ENCODE data around the gene WNT9A.
A peak's percentile ranks its signal among the peaks of the same experiment; 100 is the strongest.

WNT9A gene

DNA sequence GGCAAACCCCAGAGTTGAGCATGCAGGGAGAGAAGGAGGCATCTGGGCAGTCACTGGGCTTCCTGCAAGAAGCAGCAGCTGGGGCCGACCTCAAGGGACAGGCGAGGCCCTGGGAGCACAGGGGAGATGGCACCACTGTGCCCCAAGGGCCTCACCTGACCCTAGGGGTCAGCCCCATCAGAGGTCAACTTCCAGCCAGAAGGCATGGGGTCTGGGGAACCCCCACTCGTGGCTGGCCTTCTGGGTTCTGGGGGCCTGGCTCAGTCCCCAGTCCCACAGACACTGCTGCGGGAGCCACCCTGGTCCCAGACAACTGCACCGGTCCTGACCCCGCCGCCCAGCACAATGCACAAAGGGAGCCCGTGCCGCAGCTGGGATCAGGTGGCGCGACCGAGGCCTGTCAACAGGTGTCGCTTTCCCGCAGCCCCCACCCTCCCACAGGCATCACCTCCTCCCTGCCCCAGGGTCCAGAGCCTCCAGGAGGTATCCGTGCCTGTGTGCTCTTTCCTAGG lies 6.2 kb downstream of the WNT9A start:
- no peak for DNase-seq

- DNase-seq = no peak
Measured at GRCh38 chr1:227940791-227941241, 6.9 kb downstream of the WNT9A start.

- peak; percentile 36 for DNase-seq
Measured at GRCh38 chr1:227939791-227940771, 7.7 kb downstream of the WNT9A start.

DNA sequence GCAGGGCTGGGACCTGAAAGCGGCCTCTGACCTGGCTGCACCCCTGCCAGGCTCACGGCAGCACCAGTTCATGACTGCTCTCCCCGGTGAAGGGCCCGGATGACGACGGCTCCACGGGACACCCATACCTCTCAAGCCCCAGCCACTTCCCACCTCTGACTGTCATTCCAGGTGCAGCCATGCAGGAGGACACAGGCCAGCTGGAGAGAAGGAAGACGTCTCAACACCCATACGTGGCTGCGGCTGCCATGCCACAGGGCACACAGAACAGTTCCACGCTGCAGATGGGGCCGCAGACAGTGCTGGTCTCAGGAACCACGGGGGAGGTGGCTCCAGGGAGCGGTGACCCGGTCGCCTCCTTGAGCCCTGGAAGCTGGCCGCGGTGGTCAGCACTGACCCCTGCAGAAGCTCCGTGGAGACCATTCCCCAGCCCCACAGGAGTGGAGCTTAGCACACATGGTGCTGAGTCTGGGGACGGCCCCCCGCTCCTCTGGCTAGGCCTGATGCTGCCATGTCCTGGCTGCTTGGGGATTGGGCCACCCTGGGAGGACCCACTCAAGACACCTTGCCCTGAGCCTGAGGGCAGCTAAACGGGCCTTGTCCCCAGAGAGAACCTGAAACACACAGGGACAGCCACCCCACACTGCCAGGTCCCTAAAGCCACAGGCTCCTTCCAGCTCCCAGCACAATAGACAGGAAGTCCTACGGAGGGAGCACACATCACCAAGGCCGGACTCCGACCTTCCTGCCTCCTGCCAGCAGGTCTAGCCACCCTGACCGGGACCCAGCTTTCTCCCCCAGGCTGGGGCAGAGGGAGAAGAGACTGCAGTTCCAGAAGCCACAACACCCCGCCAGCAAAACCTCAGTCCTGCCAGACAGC lies 8.6 kb downstream of the WNT9A start:
- no peak for DNase-seq

- DNase-seq = no peak
Measured at GRCh38 chr1:227938276-227938675, 9.5 kb downstream of the WNT9A start.

DNA sequence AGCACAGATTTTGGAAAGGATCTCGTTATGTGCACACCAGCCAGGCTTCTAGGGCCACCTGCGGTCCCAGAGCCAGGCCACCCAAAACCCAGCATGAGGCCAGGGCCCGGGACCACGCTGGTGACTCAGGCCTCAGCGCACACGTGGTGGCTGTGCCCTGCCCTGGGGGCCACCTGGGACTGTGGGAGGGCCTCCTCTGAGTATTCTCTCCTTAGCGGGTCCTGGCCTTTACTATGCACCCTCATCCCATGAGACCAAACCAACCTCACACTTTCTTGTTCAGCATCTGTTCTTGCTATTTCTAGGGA lies 9.9 kb downstream of the WNT9A start:
- DNase-seq = no peak

GRCh38 chr1:227937031-227937837 lies 10.5 kb downstream of the WNT9A start:
- no peak for DNase-seq

DNA sequence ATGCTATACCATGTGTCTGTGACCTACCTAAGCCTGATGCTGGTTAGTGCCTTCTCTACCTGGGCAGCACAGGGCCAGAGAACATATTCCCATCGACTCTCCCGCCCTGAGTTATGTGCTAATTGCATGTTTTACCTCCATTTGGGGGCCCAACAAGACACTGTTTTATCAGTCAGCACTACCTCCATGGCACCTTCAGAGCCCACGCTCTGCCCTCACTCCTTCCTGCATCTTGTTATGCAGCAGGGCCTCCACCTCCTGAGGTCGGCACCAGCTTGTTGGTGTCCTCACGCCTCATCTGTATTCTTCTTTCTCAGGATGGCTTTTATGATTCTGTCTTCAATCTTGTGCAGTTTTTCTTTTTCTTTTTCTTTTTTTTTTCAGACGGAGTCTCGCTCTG lies 11.9 kb downstream of the WNT9A start:
- DNase-seq = no peak

- DNase-seq = no peak
Measured at GRCh38 chr1:227934476-227935313, 13.0 kb downstream of the WNT9A start.

DNA sequence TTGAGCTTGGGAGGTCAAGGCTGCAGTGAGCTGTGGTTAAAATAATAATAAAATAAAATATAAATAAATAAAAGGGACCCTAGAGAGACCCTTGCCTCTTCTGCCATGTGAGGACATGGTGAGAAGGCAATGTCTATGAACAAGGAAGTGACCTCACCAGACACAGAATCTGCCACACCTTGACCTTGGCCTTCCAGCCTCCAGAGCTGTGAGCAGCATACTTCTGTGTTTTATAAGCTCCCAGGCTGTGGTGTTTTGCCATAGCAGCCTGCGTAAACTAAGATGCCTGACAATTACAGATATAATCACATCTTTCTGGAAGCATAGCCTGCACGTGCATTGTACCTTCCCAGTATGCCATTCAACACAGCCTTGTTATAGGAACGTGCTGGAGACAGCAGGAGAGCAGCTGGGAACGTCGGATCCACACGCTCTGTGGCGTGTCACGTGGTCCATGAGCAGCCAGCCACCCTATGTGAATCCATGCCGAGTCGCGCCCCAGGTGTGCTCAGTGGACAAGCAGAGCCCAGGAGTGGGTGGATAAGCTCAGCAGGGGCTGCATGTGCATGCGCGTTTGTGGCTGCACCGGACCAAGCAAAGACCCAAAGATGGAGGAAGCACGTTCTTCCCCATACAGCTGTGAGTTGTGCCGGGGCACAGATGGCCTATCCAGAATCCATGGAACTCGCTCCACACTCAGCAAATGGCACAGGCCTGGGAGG lies 17.8 kb downstream of the WNT9A start:
- DNase-seq = no peak

DNA sequence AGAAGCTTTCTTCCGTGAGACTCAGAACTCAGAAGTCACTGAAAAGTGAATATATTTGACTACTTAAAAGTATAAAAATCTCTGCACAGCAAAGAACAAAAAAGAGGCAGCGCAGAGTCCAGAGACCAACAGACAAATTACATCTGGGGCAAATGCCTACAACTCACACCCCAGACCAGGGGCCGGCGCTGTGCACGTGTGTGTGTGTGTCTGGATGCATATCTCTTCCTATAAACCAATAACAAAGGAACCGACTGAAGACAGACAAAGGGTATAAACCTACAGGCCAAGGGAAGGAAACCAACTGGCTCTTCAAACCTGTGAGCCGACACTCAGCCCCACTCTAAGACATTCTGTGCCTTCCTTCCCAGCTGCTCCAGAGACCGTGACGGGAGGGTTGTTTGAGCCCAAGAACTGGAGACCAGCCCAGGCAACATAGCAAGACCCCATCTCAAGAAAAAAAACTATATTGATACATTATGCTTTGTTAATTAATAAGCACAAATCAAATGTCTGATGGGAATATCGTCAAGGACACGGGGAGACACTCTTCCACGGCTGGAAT lies 18.8 kb downstream of the WNT9A start:
- no peak for DNase-seq

- no peak for DNase-seq
Measured at GRCh38 chr1:227927971-227928741, 19.6 kb downstream of the WNT9A start.

DNA sequence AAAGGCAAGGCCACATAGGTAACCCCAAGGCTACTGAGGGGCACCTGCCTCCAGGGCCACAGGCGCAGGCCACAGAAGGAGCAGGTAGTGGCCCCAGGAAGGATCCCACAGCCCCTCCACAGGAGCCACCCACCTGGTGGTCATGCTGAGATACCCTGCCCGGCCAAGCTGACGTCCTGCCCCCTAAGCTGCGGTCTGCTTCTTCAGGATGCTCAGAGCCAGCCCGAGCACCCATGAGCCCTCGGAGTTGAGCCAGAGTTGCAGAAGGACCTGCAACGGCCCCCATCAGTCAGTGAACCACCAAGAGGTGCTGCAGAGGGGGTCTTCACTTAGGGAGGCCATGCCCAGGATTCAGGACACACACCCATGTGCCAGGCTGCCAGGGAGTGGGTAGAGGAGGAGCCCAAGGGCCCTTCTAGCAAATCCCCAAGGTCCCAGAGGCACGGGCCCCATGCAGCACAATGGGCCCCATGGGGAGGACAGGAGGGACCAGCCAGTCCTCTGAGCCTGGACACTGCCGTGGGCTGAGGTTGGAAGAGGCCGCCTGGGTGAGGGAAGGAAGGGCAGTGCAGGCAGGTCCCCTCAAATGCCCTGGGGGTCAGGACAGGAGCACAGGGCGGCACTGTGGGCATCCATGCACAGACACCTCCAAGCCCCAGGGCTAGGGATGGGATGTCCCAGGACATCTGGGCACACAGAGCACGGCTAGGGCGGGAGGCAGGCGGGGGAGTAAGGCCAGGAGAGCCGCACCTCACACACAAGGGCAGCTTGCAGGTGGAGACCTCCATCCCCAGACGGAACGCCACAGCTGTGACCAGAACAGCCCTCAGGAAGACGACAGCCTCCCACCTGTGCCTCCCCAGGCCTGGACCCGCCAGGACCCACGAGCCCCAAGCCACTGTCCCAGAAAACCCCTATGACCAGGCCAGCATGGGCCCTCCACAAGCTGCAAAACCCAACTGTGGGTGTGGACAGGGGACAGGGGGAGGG lies 20.5 kb downstream of the WNT9A start:
- no peak for DNase-seq

GRCh38 chr1:227926216-227926791 lies 21.4 kb downstream of the WNT9A start:
- DNase-seq = no peak

DNA sequence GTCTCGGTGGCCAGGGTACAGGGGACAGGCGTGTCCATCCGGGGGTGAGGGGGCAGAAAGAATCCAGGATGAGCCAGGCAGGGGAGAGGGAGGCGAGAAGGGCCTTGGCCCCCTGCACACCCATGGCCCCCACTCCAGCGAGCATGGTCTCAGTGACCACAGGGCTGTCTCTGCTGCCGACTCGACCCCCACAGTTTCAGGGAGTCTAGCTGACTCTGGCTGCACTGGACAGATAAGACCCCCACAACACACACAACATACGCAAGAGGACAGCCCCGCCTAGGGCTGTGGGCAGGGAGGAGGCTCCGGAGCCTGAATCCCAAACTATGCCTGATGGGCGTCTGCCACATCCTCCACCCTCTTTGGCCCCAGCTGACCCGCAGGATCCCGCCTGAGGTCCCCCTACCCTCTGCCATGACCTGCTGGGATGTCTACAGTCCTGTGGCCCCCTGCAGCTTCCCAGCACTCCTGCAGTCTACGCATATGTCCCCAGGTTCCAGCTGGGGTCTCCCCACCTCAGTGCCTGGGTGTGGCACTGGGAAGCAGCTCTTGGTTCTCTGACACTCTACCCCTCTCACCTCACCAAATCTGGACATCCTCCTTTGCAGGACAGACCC lies 22.0 kb downstream of the WNT9A start:
- no peak for DNase-seq

- DNase-seq = peak; percentile 99
Measured at GRCh38 chr1:227924833-227925574, 22.7 kb downstream of the WNT9A start.
